HEK293 (cell line): ENCODE measurements around the gene GPR157.

Experiments used
- CTCF ChIA-PET: fragments of 350-600 bp; formaldehyde crosslinking; extraction: SDS; loops from one replicate; lab custom pipeline; 2021; ENCODE audit warnings: antibody characterized with exemption; lab: Yijun Ruan, JAX
- POLR2A ChIA-PET: fragments of 300-600 bp; formaldehyde crosslinking; extraction: SDS; loops from one replicate; lab custom pipeline; 2020; ENCODE audit warnings: antibody characterized with exemption, inconsistent platforms; lab: Yijun Ruan, JAX
- H3K27ac ChIP-seq: fragments of 200-500 bp; sonication (Bioruptor generic); 2 replicates; pipeline ENCODE4 v1.5.1; 2014; ENCODE audit warnings: low read depth, low read length, control low read depth, inconsistent platforms; ENCODE audit errors: extremely low read depth
- H3K36me3 ChIP-seq, 2 experiments: fragments of 200-500 bp in 1 of 2; sonication (Bioruptor generic) in 1 of 2; 1 replicate in 1 of 2; 2 replicates in 1 of 2; pipeline ENCODE4 v1.5.1; 2014 to 2017; ENCODE audit warnings: inconsistent platforms in 2 of 2, low read length in 2 of 2; ENCODE audit not compliant: control insufficient read depth in 2 of 2, insufficient read depth in 1 of 2
- H3K4me1 ChIP-seq: fragments of 200-500 bp; sonication (Bioruptor generic); 2 replicates; pipeline ENCODE4 v1.5.1; 2014; ENCODE audit warnings: mild to moderate bottlenecking, low read length, inconsistent platforms; ENCODE audit not compliant: control insufficient read depth, insufficient read depth
- H3K4me3 ChIP-seq: 2 replicates; pipeline ENCODE4 v1.5.1; 2011; ENCODE audit warnings: low read depth, mild to moderate bottlenecking, control low read depth, low read length, moderate library complexity
- H3K9me3 ChIP-seq: fragments of 200-500 bp; sonication (Bioruptor generic); 2 replicates; pipeline ENCODE4 v1.5.1; 2014; ENCODE audit warnings: low read depth, low read length, inconsistent platforms; ENCODE audit not compliant: control insufficient read depth, insufficient read depth
- CTCF ChIP-seq: fragments of 450-650 bp; formaldehyde crosslinking; IDR thresholded peaks from 2 replicates; pipeline ENCODE4 v1.5.1; 2016; ENCODE audit warnings: missing biosample characterization, missing genetic modification characterization
- FEZF1 ChIP-seq: fragments of 450-650 bp; formaldehyde crosslinking; IDR thresholded peaks from 2 replicates; pipeline ENCODE4 v1.5.1; 2016; ENCODE audit warnings: missing biosample characterization, missing genetic modification characterization
- PATZ1 ChIP-seq: fragments of 450-650 bp; formaldehyde crosslinking; IDR thresholded peaks from 2 replicates; pipeline ENCODE4 v1.5.1; 2016; ENCODE audit warnings: missing biosample characterization, missing genetic modification characterization
- PRDM1 ChIP-seq: fragments of 450-650 bp; formaldehyde crosslinking; IDR thresholded peaks from 2 replicates; pipeline ENCODE4; 2016; ENCODE audit warnings: missing biosample characterization, missing genetic modification characterization
- SCRT2 ChIP-seq: fragments of 450-650 bp; formaldehyde crosslinking; IDR thresholded peaks from 2 replicates; pipeline ENCODE4 v1.5.1; 2016; ENCODE audit warnings: missing biosample characterization, missing genetic modification characterization
- WT1 ChIP-seq: fragments of 450-650 bp; formaldehyde crosslinking; IDR thresholded peaks from 2 replicates; pipeline ENCODE4 v1.5.1; 2016; ENCODE audit warnings: missing biosample characterization, missing genetic modification characterization
- ZFP3 ChIP-seq: fragments of 450-650 bp; formaldehyde crosslinking; IDR thresholded peaks from 2 replicates; pipeline ENCODE4 v1.5.1; 2016; ENCODE audit warnings: low read depth, missing biosample characterization, missing genetic modification characterization
- ZFP37 ChIP-seq: fragments of 450-650 bp; formaldehyde crosslinking; IDR thresholded peaks from 2 replicates; pipeline ENCODE4 v1.5.1; 2016; ENCODE audit warnings: missing biosample characterization, missing genetic modification characterization
- ZFP69B ChIP-seq: fragments of 450-650 bp; formaldehyde crosslinking; IDR thresholded peaks from 2 replicates; pipeline ENCODE4 v1.5.1; 2016; ENCODE audit warnings: missing biosample characterization, missing genetic modification characterization
- ZIC2 ChIP-seq: fragments of 450-650 bp; formaldehyde crosslinking; IDR thresholded peaks from 2 replicates; pipeline ENCODE4 v1.5.1; 2016; ENCODE audit warnings: missing biosample characterization, missing genetic modification characterization
- ZNF114 ChIP-seq: fragments of 450-650 bp; formaldehyde crosslinking; IDR thresholded peaks from 2 replicates; pipeline ENCODE4 v1.5.0; 2017; ENCODE audit warnings: missing biosample characterization, missing genetic modification characterization
- ZNF157 ChIP-seq: fragments of 450-650 bp; formaldehyde crosslinking; IDR thresholded peaks from 2 replicates; pipeline ENCODE4 v1.5.1; 2016; ENCODE audit warnings: missing biosample characterization, missing genetic modification characterization
- ZNF221 ChIP-seq: fragments of 450-650 bp; formaldehyde crosslinking; IDR thresholded peaks from 2 replicates; pipeline ENCODE4 v1.5.1; 2017; ENCODE audit warnings: missing biosample characterization, missing genetic modification characterization, borderline replicate concordance
- ZNF354C ChIP-seq: fragments of 450-650 bp; formaldehyde crosslinking; IDR thresholded peaks from 2 replicates; pipeline ENCODE4 v1.5.1; 2016; ENCODE audit warnings: missing biosample characterization, missing genetic modification characterization, low read depth, borderline replicate concordance
- ZNF600 ChIP-seq: fragments of 450-650 bp; formaldehyde crosslinking; IDR thresholded peaks from 2 replicates; pipeline ENCODE4 v1.5.1; 2016; ENCODE audit warnings: missing biosample characterization, missing genetic modification characterization
- ZNF768 ChIP-seq: fragments of 450-650 bp; formaldehyde crosslinking; IDR thresholded peaks from 2 replicates; pipeline ENCODE4 v1.5.1; 2018; ENCODE audit warnings: missing biosample characterization, mild to moderate bottlenecking, missing genetic modification characterization
- ZNF791 ChIP-seq: fragments of 450-650 bp; formaldehyde crosslinking; IDR thresholded peaks from 2 replicates; pipeline ENCODE4 v1.5.1; 2016; ENCODE audit warnings: missing biosample characterization, missing genetic modification characterization
- TF ChIP-seq, protein P1 (sequence below): fragments of 450-650 bp; formaldehyde crosslinking; IDR thresholded peaks from 2 replicates; pipeline ENCODE4 v1.5.1; 2016; ENCODE audit warnings: missing biosample characterization, missing genetic modification characterization
- TF ChIP-seq, protein P2 (sequence below): fragments of 450-650 bp; formaldehyde crosslinking; IDR thresholded peaks from 2 replicates; pipeline ENCODE4 v1.5.1; 2016; ENCODE audit warnings: missing biosample characterization, missing genetic modification characterization
- TF ChIP-seq, protein P3 (sequence below): fragments of 450-650 bp; formaldehyde crosslinking; IDR thresholded peaks from 2 replicates; pipeline ENCODE4 v1.5.1; 2016; ENCODE audit warnings: missing biosample characterization, missing genetic modification characterization

GPR157 gene

DNA sequence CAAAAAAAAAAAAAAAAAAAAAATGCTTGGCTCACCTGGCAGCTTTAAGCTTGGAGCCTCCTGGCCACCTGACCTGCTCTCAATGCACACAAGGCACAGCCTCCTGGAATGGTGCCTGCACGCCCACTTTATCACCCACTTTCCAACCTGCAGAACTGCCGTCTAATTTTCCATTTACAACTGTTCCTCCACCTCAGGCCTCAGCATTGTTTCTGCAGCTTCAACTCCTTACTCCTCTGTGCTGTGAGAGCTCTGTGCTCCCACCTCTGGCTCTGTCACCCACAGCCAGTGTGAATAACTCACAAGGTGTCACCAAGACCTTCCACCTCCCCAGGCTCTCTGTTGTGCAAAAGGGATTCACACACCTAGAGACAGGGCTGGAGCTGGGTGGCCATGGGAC lies 38.7 kb upstream of the GPR157 start (continued):
- TF ChIP-seq ZFP3 (tag by site-specific recombination) (no peak), ZNF791 (no peak), ZNF354C (tag by site-specific recombination) (no peak), ZFP37 (tag by site-specific recombination) (no peak), ZNF157 (no peak), ZIC2 (tag by site-specific recombination) (no peak), WT1 (tag by site-specific recombination) (no peak), FEZF1 (tag by site-specific recombination) (no peak), ZNF768 (tag by site-specific recombination) (no peak), ZNF221 (tag by site-specific recombination) (no peak), ZFP69B (tag by site-specific recombination) (no peak), ZNF114 (tag by site-specific recombination) (no peak), SCRT2 (tag by site-specific recombination) (no peak)
- TF ChIP-seq, protein P1, sequence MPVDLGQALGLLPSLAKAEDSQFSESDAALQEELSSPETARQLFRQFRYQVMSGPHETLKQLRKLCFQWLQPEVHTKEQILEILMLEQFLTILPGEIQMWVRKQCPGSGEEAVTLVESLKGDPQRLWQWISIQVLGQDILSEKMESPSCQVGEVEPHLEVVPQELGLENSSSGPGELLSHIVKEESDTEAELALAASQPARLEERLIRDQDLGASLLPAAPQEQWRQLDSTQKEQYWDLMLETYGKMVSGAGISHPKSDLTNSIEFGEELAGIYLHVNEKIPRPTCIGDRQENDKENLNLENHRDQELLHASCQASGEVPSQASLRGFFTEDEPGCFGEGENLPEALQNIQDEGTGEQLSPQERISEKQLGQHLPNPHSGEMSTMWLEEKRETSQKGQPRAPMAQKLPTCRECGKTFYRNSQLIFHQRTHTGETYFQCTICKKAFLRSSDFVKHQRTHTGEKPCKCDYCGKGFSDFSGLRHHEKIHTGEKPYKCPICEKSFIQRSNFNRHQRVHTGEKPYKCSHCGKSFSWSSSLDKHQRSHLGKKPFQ (tag by site-specific recombination) = peak; percentile 63; the same call in 1 of the 2 replicates

DNA sequence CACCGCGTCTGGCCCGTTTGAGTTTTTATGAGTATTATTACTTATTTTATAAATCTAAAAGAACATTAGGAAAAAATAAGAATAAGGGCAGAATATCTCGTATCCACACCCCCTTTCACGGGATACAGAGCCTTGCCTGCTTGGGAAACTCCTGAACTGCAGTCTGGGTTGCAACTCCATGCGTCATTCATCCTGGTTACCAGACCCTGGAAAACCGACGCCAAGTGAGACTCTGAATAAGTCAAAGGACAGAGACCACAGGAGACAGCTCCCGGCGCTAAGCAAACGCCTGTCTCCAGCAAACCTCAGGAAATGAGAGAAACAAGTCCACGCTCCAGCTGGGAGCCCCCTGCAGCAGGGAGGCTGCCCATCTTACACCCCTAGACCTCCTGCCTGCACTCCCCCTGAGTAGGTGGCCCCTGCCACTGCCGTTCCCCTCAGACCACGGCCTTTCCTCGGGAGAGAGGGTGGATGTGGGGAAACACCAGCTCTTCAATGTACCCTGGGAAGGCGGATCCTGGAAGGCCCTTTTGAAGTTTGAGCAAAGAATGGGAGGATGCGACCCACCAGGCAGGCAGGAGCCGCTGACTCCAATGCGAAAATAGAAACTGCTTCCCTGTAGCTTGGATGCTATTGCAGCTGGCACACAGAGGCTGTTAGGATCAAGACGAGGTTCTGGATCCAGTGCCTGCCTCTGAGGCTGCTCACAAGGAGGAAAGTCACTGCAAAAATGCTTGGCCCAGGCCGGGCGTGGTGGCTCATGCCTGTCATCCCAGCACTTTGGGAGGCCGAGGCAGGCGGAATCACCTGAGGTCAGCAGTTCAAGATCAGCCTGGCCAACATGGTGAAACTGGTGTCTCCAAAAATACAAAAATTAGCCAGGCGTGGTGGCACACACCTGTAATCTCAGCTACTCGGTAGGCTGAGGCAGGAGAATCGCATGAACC lies 37.7 kb upstream of the GPR157 start:
- no peaks in the 10 kb centered on the region for H3K9me3 ChIP-seq
- no peak overlapping the region for H3K4me3 ChIP-seq
- H3K4me1 ChIP-seq = peaks cover 17% of the 10 kb centered on the region
- no peak overlapping the region for H3K27ac ChIP-seq
- TF ChIP-seq ZIC2 (tag by site-specific recombination) = peak; percentile 70
- no peak for TF ChIP-seq PATZ1
- TF ChIP-seq PRDM1 (tag by site-specific recombination) = no peak
- TF ChIP-seq, protein P2, sequence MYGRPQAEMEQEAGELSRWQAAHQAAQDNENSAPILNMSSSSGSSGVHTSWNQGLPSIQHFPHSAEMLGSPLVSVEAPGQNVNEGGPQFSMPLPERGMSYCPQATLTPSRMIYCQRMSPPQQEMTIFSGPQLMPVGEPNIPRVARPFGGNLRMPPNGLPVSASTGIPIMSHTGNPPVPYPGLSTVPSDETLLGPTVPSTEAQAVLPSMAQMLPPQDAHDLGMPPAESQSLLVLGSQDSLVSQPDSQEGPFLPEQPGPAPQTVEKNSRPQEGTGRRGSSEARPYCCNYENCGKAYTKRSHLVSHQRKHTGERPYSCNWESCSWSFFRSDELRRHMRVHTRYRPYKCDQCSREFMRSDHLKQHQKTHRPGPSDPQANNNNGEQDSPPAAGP (tag by site-specific recombination) = no peak
- H3K36me3 ChIP-seq = peaks cover 6 to 60% of the 10 kb centered on the region in 2 experiments; a peak in 2 of 3 replicates
- ChIA-PET CTCF (interaction anchor here (0.6 to 2.7 kb wide), 4 partner anchors 13 to 280 kb away, joined by 3 to 14 read pairs (median 4); no protein-coding TSS in a partner anchor), POLR2A (interaction anchor here (0.7 kb wide), 1 partner anchor 56 kb away, joined by 3 read pairs; no protein-coding TSS in a partner anchor)

- H3K4me3 ChIP-seq = no peak overlapping the region
- POLR2A ChIA-PET = interaction anchor here (0.5 to 0.7 kb wide), 3 partner anchors 24 to 55 kb away, joined by 3 read pairs; no protein-coding TSS in a partner anchor
- 0 out of 2 replicates have a peak, but pooled peaks have one; percentile 12 for TF ChIP-seq ZNF600
- no peak for TF ChIP-seq CTCF
- TF ChIP-seq, protein P3, sequence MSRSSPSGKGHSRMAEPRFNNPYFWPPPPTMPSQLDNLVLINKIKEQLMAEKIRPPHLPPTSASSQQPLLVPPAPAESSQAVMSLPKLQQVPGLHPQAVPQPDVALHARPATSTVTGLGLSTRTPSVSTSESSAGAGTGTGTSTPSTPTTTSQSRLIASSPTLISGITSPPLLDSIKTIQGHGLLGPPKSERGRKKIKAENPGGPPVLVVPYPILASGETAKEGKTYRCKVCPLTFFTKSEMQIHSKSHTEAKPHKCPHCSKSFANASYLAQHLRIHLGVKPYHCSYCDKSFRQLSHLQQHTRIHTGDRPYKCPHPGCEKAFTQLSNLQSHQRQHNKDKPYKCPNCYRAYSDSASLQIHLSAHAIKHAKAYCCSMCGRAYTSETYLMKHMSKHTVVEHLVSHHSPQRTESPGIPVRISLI = 0 out of 2 replicates have a peak, but pooled peaks have one; percentile 57
- CTCF ChIA-PET = interaction anchor here (1.4 to 2.7 kb wide), 2 partner anchors 15 to 36 kb away, joined by 3 to 14 read pairs; no protein-coding TSS in a partner anchor
- H3K9me3 ChIP-seq = no peaks in the 10 kb centered on the region
- H3K36me3 ChIP-seq = peaks cover 6 to 62% of the 10 kb centered on the region in 2 experiments; a peak in 2 of 3 replicates
- no peak overlapping the region for H3K27ac ChIP-seq
- peaks cover 17% of the 10 kb centered on the region for H3K4me1 ChIP-seq
These were observed 36.5 kb upstream of the GPR157 start for GRCh38 chr1:9165396-9165795.
